HG03469 (cell line): Measurements from ENCODE around the gene CCT5.
"Not testable (repeated sequence)": the region's sequence is repeated elsewhere in the genome, so short reads cannot be mapped to it uniquely, and the experiment has no call there.

Source experiments
- ATAC-seq: cut with Tn5 transposase; IDR thresholded peaks from one replicate; pipeline ENCODE4 v1.9.1; 2021; ENCODE audit warnings: mild to moderate bottlenecking, moderate library complexity, moderate number of reproducible peaks; ENCODE audit not compliant: unreplicated experiment

The CCT5 gene

GRCh38 chr5:10244342-10244944 lies 5.6 kb upstream of the CCT5 start:
- no peak for ATAC-seq

GRCh38 chr5:10246761-10247160 lies 3.3 kb upstream of the CCT5 start:
- no peak for ATAC-seq

GRCh38 chr5:10247217-10247616 lies 2.9 kb upstream of the CCT5 start:
- ATAC-seq, result not testable (repeated sequence)

DNA sequence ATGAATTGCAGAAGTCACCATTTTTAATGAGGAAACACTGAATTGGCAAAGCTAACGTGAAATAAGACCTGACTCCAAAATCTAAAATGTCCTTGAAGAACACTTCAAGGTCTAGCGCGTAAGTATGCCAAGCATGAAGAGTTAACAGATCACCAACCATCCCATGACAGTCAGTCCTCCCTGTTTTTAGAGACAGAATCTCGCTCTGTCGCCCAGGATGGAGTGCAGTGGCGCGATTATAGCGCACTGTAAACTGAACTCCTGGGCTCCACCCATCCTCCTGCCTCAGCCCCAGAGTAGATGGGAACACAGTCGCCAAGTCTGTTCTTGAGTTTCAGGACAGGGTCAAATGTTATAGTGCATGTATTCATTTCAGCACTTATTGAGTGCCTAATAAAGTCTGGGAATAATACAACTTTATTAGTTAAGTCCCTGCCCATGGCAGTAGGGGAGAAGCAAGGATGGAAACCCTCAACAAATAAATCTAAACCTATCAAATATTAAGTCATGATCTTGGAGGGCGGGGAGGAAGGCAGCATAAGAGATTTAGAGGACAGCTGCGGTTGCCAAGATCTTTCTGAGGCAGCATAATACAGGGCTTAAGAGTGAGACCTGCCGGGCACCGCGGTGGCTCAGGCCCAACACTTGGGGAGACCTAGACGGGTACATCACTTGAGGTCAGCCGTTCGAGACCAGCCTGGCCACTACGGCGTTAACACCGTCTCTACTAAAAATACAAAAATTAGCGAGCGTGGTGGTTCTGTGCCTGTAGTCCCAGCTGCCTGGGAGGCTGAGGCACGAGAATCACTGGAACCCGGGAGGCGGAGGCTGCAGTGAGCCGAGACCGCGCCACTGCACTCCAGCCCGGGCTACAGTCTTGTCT lies 1.5 kb upstream of the CCT5 start:
- no peak for ATAC-seq

- ATAC-seq, result no peak
Measured at GRCh38 chr5:10250806-10251276, 761 bp downstream of the CCT5 start.

- ATAC-seq, result no peak
Measured at GRCh38 chr5:10251405-10251804, 1.3 kb downstream of the CCT5 start.

DNA sequence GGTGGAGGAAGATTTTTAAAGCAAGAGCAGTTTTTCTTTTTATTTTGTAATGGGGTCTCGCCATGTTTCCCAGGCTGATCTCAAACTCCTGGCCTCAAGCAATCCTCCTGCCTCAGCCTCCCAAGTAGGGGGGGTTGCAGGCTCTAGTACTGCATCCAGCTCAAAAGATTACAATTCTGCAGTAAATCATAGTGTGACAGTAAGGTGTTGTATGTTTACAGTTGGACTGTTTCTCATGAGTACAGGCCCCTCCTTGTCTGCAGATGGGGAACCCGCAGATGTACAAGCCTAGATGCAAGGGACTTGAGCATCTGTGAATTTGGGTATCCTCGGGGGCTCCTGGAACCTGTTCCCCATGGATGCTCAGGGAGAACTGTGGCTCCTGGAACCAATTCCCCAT lies 3.3 kb downstream of the CCT5 start:
- ATAC-seq, result no peak

- no peak for ATAC-seq
Measured at GRCh38 chr5:10254686-10255085, 4.6 kb downstream of the CCT5 start.

DNA sequence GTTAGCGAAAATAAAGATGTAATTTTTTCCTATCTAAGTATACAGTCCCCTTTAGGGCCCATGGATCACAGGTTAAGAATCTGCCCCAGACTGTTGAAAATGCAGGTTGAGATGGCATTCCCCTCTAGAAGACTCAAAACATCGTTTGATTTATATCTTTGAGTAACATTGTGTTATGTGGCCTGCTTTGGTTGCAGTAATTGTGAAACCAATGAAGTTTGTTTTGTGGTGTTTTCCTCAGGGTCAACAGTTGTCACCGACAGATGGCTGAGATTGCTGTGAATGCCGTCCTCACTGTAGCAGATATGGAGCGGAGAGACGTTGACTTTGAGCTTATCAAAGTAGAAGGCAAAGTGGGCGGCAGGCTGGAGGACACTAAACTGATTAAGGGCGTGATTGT lies 7.8 kb downstream of the CCT5 start:
- ATAC-seq, result no peak

- no peak for ATAC-seq
Measured at GRCh38 chr5:10259899-10260298, 9.8 kb downstream of the CCT5 start.

DNA sequence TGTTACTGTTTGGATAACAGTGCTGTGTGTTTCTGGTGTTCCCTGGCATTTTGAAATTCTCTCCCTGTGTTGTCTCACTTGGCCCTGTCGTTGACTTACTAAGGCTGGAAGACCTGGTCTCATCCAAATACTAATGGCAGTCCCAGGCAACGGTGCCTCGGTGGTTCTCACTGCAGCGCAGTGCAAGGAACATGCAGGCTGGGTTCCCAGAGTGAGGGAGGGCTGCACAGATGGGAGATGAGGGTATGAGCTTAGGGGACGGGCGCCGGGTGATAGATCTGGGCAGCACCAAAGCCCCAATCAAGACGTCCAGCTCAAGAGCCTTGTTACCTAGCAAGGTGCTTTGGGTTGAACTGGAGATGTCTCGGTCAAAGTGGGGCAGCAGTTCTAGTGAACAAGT lies 11.0 kb downstream of the CCT5 start:
- ATAC-seq, result no peak

DNA sequence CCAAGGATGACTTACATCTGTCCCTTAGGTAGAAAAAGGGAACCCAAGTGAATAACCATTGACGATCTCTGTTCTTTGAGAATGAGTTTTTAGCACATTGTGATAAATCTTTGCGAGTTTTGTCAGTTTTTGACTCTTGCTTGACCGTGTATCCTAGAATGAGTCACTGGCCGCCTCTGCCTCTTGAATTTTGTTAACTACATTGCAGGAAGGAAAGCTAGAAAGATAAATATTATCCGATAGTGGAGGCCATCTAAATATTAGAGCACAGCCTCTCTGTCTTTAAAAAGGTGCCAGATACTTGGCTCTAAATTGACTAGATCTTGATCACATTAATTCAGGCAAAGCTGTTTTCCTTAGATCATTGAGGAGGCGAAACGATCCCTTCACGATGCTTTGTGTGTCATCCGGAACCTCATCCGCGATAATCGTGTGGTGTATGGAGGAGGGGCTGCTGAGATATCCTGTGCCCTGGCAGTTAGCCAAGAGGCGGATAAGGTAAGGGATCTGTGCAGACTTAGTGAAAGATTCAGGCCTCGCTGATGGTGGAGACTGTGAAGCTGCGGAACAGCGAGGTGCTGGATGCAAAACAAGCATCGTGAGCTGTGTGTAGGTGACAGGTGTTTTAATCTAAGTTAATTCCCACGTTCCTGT lies 12.2 kb downstream of the CCT5 start:
- no peak for ATAC-seq

GRCh38 chr5:10262995-10263394 lies 12.9 kb downstream of the CCT5 start:
- ATAC-seq, result no peak

DNA sequence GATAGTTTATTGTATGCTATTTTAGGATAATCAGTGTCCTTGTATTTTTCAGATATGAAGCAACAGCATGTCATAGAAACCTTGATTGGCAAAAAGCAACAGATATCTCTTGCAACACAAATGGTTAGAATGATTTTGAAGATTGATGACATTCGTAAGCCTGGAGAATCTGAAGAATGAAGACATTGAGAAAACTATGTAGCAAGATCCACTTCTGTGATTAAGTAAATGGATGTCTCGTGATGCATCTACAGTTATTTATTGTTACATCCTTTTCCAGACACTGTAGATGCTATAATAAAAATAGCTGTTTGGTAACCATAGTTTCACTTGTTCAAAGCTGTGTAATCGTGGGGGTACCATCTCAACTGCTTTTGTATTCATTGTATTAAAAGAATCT lies 14.5 kb downstream of the CCT5 start:
- ATAC-seq, result no peak

DNA sequence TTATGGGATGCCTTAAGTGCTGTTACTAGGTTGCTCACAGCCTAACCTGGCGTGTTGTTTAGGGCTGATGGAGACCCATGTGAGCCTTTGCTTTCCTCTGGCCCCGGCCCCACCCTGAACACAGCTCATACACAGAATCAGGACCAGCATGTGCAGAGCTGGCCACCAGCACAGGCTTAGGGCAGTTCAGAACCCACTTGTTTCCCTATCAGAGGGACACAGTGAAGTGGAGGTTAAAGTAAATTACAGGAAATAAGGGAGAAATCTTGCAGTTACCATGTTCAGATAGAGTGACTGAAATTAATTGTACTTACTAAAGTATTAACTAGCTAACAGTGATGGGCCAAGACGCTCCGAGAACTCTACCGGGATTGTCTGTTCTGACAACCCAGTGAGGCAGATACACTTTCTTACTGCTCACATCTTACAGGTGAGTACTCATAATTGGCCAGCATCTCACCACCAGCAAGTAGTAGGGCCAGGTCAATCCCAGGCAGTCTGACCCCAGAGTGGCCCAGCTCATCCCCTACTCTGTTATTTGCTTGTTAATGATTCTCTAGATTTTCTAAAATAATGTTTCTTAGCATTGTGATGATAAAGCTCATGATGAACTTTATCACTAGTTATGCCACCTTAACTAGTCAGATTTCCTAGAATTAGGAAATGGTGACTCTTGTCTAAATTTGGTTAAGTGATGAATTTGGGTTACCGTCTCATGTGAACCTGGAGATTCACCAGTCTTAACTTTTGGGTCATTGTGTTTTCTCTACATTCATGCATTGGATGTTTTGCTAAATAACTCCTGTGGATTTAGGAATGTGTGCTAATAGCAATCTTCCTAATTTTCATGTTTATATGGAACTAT lies 15.4 kb downstream of the CCT5 start:
- no peak for ATAC-seq

- no peak for ATAC-seq
Measured at GRCh38 chr5:10266137-10266536, 16.1 kb downstream of the CCT5 start.

- ATAC-seq, result no peak
Measured at GRCh38 chr5:10266839-10267238, 16.8 kb downstream of the CCT5 start.

- no peak for ATAC-seq
Measured at GRCh38 chr5:10268100-10268499, 18.0 kb downstream of the CCT5 start.

DNA sequence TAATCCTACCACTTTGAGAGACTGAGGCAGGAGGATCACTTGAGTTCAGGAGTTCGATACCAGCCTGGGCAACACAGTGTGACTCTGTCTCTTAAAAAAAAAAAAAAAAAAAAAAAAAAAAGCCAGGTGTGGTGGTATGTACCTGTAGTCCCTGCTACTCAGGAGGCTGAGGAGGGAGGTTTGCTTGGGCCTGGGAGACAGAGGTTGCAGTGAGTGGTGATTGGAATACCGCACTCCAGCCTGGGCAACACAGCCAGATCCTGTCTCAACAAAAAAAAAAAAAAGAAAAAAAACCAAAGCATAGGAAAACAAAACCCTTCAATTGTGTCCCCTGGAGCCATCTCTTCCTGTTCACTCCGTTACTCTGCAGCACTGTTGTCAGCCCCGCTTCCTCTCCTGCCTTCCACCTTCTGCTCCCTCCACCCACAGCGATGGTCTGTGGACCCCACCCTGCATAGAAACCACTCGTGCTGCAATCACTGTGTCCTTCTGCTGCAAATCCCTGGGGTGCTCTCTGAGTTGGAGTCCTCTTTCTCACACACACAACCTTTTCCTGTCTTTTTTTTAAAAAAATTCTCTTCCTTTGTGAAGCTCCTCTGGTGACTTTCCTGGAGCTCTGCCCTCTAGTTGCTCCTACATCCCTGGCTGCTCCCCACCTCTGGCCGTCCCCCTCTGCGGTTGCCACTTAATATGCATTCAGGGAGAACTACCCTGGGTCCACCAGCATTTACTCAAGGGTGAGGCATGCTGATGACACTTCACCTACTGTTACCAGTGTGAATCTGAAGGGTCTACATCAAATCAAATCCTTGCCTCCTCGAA lies 22.2 kb downstream of the CCT5 start:
- no peak for ATAC-seq

GRCh38 chr5:10272875-10273209 lies 22.8 kb downstream of the CCT5 start:
- ATAC-seq, result not testable (repeated sequence)
